ENCODE measurements around the gene PARP3.
"Not testable (repeated sequence)": the region's sequence is repeated elsewhere in the genome, so short reads cannot be mapped to it uniquely, and the experiment has no call there.

DNA sequence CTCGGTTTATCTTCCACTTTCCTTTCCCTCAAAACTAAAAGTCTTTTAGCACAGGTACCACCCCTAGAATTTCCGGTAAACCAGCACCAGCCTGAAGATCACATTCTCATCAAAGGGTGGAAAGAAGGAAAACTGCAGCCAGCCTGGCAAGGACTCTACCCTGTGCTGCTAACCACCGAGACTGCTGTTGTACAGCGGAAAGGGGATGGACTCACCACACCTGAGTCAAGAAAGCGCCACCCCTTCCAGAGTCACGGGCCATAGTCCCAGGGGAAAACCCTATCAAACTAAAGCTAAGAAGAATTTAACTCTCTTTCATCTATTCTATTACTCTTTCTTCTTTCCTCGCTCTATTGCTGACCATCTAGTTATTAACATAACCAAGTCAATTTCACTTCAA lies 42.1 kb upstream of the PARP3 start:
- not testable (repeated sequence) for TF ChIP-seq POLR2A (IDR thresholded peaks at IDR 0.05)
- TF ChIP-seq, protein P1, sequence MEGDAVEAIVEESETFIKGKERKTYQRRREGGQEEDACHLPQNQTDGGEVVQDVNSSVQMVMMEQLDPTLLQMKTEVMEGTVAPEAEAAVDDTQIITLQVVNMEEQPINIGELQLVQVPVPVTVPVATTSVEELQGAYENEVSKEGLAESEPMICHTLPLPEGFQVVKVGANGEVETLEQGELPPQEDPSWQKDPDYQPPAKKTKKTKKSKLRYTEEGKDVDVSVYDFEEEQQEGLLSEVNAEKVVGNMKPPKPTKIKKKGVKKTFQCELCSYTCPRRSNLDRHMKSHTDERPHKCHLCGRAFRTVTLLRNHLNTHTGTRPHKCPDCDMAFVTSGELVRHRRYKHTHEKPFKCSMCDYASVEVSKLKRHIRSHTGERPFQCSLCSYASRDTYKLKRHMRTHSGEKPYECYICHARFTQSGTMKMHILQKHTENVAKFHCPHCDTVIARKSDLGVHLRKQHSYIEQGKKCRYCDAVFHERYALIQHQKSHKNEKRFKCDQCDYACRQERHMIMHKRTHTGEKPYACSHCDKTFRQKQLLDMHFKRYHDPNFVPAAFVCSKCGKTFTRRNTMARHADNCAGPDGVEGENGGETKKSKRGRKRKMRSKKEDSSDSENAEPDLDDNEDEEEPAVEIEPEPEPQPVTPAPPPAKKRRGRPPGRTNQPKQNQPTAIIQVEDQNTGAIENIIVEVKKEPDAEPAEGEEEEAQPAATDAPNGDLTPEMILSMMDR (IDR thresholded peaks at IDR 0.05) = not testable (repeated sequence)

All from uterus (tissue), 2 donors.